Pancreas (tissue), 10 donors: ENCODE data around the gene APIP. TPM values are rescaled to one million over a fixed set of nuclear protein-coding genes. Genes with fewer than 3 reads are reported as not detected.
"Not testable (repeated sequence)": the region's sequence is repeated elsewhere in the genome, so short reads cannot be mapped to it uniquely, and the experiment has no call there.

Source experiments
- ATAC-seq, 4 donors: fragments of 200-7000 bp; cut with Tn5 transposase; one replicate each; pipeline versions ENCODE4 v1.8.0 to v1.9.1; 2020; ENCODE audit warnings: mild to moderate bottlenecking in 4 of 4, moderate library complexity in 4 of 4
- DNase-seq, 6 donors: peaks; one replicate each; pipeline ENCODE4 v3.0.0-alpha.2; 2020
- FAIRE-seq: peaks from 2 replicates; lab custom pipeline; 2012; peaks lifted over from hg19 to GRCh38; lab: Jason Lieb, UNC
- H3K27ac ChIP-seq, 4 donors: fragments of 200-600 bp; sonication (generic); 1 replicate in 3 of 4; 2 replicates in 1 of 4; pipeline versions ENCODE4 v1.5.0 to v1.8.0; 2020
- H3K27me3 ChIP-seq, 4 donors: fragments of 200-600 bp; one replicate each; pipeline ENCODE4 v1.8.0; 2021
- H3K36me3 ChIP-seq, 3 donors: fragments of 200-600 bp; sonication (generic) in 1 of 3; one replicate each; pipeline versions ENCODE4 v1.5.0 to v1.8.0; 2020 to 2021
- H3K4me1 ChIP-seq, 3 donors: fragments of 200-600 bp; one replicate each; pipeline ENCODE4 v1.8.0; 2021
- H3K4me3 ChIP-seq, 4 donors: fragments of 200-600 bp; sonication (generic) in 2 of 4; one replicate each; pipeline versions ENCODE4 v1.5.0 to v1.8.0; 2020 to 2021
- H3K9me3 ChIP-seq, 4 donors: fragments of 200-600 bp; one replicate each; pipeline ENCODE4 v1.8.0; 2021
- CTCF ChIP-seq, 4 donors: fragments of 200-600 bp; sonication (generic) in 3 of 4; IDR thresholded peaks; one replicate each; pipeline versions ENCODE4 v1.5.0 to v1.8.0; 2021; ENCODE audit warnings: antibody characterized with exemption in 4 of 4
- WGBS, 2 donors: extraction: QIAGEN DNeasy Blood & Tissue Kit; methylation state at CpG; one replicate each; pipeline ENCODE4 v1.1.7; 2013; 5-methylcytosine and 5-hydroxymethylcytosine counted together
- intact Hi-C, 3 donors: fragments of 100-400 bp; cut with DNase I; formaldehyde crosslinking; loops; one replicate each; pipeline versions ENCODE4 v1.11.1 to v1.14.2; 2022
- polyA plus RNA-seq, 2 donors: library from polyadenylated mRNA; stranded (reverse); fragments of 200-250 nt; gene quantifications; one replicate each; pipeline ENCODE4 v1.2.3, GENCODE V29; 2013
- total RNA-seq, 6 donors: library from RNA; stranded (reverse); fragmentation: NEBNext Ultra II Directional in 4 of 6; extraction: Animal tissue kit (Norgen Biotek cat#: 25700) in 4 of 6; gene quantifications; one replicate each; pipeline versions ENCODE4 v1.2.1 to v1.2.4, GENCODE V29; 2021 to 2023
- donor health status: healthy with polysubstance abuse.
- donor health status: DM: no; HTN: no; CAD: no; lungs with moderate emphysema.
- donor health status: DM: no; HTN: no; CAD: no.
- donor health status: control.
- donor health status: control.
- donor health status: Bipolar disorder and iron deficiency.
- donor health status: DM: yes; HTN: yes; CAD: no.
- donor health status: DM: no; HTN: no; CAD: no.
- donor health status: DM: no; HTN: no; CAD: no.
- donor health status: DM: yes; HTN: yes; CAD: no.

The APIP gene
- total and polyA plus RNA-seq, 8 donors = 12.2 to 21.4 (median 13.9) TPM

DNA sequence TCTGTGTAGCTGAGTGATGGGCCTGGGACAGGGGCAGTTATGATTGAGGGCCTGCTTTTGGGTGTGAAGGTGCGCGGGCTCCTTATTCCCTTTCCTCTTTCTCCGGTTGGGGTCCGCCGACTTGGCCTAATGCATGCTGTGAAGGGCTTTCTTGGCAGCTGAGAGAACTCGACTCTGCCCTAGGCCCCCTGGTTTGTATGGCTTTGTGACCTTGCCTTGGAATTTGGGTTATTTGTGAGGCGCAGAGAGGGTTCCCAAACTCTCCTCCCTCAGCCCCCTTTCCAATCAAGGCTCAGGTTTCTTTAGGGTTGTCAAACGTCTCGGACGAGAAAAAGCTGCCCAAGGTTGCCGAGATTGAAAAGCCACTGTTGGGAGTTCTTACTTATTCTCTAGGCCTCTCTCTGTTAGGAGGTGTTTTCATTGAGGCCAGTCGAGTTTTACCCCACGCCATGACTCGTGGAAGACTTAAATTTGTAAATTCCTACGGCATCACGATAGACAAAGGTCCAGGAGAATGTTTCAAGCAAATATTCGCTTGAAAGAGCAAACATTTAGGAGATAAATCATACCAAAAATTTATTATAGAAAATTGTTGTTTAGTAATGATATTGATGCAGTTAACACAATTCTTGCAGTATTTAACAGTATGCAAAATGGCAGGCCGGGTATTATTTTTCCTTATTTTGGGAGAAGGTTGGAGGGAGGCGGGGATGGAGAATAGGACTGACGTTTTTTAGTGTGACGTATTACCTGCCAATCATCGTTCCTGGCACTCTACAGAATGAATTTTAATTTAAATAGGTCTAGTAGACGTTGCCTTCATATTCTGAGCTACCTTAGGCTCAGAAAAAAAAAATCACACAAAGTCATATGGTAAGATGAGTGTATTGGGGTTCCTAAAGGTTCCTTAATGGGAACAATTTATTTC lies 928 bp upstream of the APIP start:
- 6% methylated on average over 23 of the region's 23 CpGs for WGBS, 2 donors
- FAIRE-seq (no peak), ATAC-seq (peak; percentile 3 to 28 (median 12)), DNase-seq (no peak)
- Histone ChIP-seq H3K9me3 (no peaks in the 10 kb centered on the region), H3K4me1 (peaks cover 5 to 25% (median 7%) of the 10 kb centered on the region in 3 donors), H3K36me3 (no peaks in the 10 kb centered on the region), H3K27me3 (no peaks in the 10 kb centered on the region), H3K27ac (peak overlapping the region; percentile 92 to 96 (median 94)), H3K4me3 (peak overlapping the region; percentile 60 to 88 (median 78))
- no peak for TF ChIP-seq CTCF (IDR thresholded peaks at IDR 0.05)
- intact Hi-C loops = no loop called here

- Histone ChIP-seq H3K4me3 (peak overlapping the region; percentile 60 to 88 (median 78)), H3K9me3 (no peaks in the 10 kb centered on the region), H3K36me3 (no peaks in the 10 kb centered on the region), H3K4me1 (peaks cover 12 to 38% (median 21%) of the 10 kb centered on the region in 3 donors), H3K27ac (peak overlapping the region; percentile 92 to 96 (median 94)), H3K27me3 (no peaks in the 10 kb centered on the region)
- intact Hi-C loops = no loop called here
- no peak for FAIRE-seq
- no peak for DNase-seq
- no peak for TF ChIP-seq CTCF (IDR thresholded peaks at IDR 0.05)
- peak in 3 of 4 donors; percentile 1 to 6 (median 3) for ATAC-seq
- WGBS, 2 donors = 3% methylated on average over 34 of the region's 34 CpGs
Observed at GRCh38 chr11:34915136-34916014, 804 bp downstream of the APIP start.

GRCh38 chr11:34913556-34913955 lies 2.6 kb downstream of the APIP start:
- 93 to 99% methylated on average over 10 of the region's 10 CpGs for WGBS, 2 donors
- FAIRE-seq, H3K9me3 ChIP-seq, H3K27ac ChIP-seq, H3K36me3 ChIP-seq, DNase-seq, H3K4me3 ChIP-seq, ATAC-seq, H3K27me3 ChIP-seq, intact Hi-C loops: not testable (repeated sequence)
- H3K4me1 ChIP-seq = peaks cover 29 to 42% (median 35%) of the 10 kb centered on the region in 3 donors

DNA sequence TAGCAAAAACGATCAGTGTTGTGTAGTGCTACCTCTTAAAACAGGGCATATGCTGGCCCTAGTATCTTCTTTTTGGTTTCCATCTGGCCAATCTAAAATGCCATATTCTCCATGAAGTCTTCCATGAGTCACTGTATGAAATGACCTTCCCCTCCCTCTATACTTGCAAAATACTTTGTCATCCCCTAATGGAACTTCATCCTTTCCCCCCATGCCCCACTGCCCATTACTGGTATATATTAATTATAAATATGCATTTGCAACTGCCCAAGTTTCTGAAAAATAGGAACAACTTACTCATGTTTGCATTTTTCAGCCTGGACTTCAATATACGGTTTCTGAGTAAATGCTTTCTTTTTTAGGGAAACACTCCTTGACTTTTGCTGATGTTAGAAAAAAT lies 4.5 kb downstream of the APIP start:
- no peak overlapping the region for H3K27ac ChIP-seq
- no peaks in the 10 kb centered on the region for H3K27me3 ChIP-seq
- peaks cover 24 to 29% (median 28%) of the 10 kb centered on the region in 3 donors for H3K4me1 ChIP-seq
- H3K4me3 ChIP-seq = no peak overlapping the region
- ATAC-seq (no peak), DNase-seq (no peak), FAIRE-seq (no peak)
- TF ChIP-seq CTCF (IDR thresholded peaks at IDR 0.05) = no peak
- H3K9me3 ChIP-seq = no peaks in the 10 kb centered on the region
- WGBS, 2 donors = 68 to 79% methylated on average over 2 of the region's 2 CpGs
- intact Hi-C loops = no loop called here
- no peaks in the 10 kb centered on the region for H3K36me3 ChIP-seq

- ATAC-seq (no peak), DNase-seq (no peak), FAIRE-seq (no peak)
- Histone ChIP-seq H3K4me1 (peaks cover 24 to 29% (median 28%) of the 10 kb centered on the region in 3 donors), H3K36me3 (no peaks in the 10 kb centered on the region), H3K9me3 (no peaks in the 10 kb centered on the region), H3K4me3 (no peak overlapping the region), H3K27me3 (no peaks in the 10 kb centered on the region), H3K27ac (peak overlapping the region in 1 of 4 donors; percentile 17)
- no peak for TF ChIP-seq CTCF (IDR thresholded peaks at IDR 0.05)
- intact Hi-C loops = no loop called here
- WGBS, 2 donors = 46 to 55% methylated on average over 1 of the region's 1 CpG
Observed at GRCh38 chr11:34910817-34911216, 5.4 kb downstream of the APIP start.
